ENCODE data around the gene ST13.
"Not testable (repeated sequence)": the region's sequence is repeated elsewhere in the genome, so short reads cannot be mapped to it uniquely, and the experiment has no call there.

ST13 gene

DNA sequence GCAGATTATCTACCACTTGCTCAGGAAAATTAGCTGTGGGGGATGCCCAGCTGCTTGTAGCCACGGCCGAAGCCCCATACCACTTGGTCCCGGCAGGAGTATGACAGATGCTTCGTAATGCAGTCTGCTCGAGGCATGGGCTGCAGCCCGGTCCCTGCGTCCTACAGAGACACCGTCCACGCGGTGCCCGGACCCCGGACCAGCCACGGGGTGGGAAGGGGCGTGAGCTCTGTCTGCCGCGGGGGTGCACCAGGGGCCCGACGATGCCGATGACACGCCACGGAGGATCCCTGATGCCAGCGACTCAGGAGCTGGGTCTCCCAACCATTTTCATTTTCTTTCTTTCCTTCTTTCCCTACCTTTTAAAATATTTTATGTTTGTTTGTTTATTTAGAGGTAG, 67.3 kb downstream of the ST13 start:
- DNase-seq (ENCODE audit: low spot score) = no peak

DNA sequence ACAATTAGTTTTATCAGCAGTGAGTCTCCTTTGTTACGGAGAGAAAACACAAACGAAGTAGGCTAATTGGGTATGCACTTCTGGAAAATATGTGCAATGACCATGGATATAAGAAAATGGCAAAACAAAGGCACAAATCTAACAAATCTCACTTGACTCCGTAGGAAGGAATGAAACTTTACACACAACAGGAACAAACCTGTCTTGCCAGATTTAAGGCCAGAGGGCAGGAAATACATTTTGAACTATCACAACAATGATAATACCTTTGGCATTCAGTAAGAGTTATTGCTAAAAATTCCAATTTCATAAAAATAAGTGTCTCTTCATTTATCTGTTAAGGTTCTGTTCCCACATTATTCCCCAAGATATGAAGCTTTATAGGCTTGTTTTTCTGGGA, 73.9 kb downstream of the ST13 start:
- DNase-seq (ENCODE audit: low spot score) = no peak

DNA sequence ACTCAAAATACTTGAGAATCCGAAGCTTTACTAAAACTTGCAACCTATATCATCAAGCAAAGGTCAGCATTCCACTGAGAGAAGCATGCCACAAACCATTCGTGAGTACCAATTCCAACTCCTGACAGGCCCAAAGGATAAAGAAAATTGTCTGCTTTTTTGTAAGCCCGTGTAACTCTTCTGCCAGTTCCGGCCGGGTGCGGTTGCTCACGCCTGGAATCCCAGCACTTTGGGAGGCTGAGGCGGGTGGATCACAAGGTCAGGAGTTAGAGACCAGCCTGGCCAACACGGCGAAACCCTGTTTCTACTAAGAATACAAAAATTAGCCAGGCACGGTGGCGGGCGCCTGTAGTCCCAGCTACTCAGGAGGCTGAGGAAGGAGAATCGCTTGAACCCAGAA, 74.7 kb downstream of the ST13 start:
- not testable (repeated sequence) for DNase-seq (ENCODE audit: low spot score)

Small RNA genes lying within 50 kb of the gene (small RNA-seq; reads per million reads assigned to genes)
- gene JTBP1 (0 reads per million in 2 experiments), gene MIR4766 (0.03 to 0.09 reads per million in 2 experiments)
